PC-9 (cell line): ENCODE measurements around the gene CLSTN1. TPM values are rescaled to one million over a fixed set of nuclear protein-coding genes. Genes with fewer than 3 reads are reported as not detected.

ENCODE experiments used
- BruUV-seq: library from RNA; stranded (reverse); fragments of 400-500 nt; replicated peaks from 2 replicates; lab custom pipeline; 2021; lab: Mats Ljungman, UMichigan
- CTCF ChIA-PET: fragments of 300-600 bp; sonication (Branson Sonifier 250); formaldehyde crosslinking; loops from one replicate; lab custom pipeline; 2022; ENCODE audit warnings: antibody characterized with exemption; lab: Charles Lee
- POLR2A ChIA-PET: fragments of 300-600 bp; sonication (Branson Sonifier 250); formaldehyde crosslinking; loops from one replicate; lab custom pipeline; 2022; ENCODE audit warnings: antibody characterized with exemption; ENCODE audit not compliant: unreplicated experiment; lab: Charles Lee
- DNase-seq, 2 experiments: peaks; one replicate each; pipeline versions ENCODE4 v3.0.0 to v3.0.0-alpha.2; 2015 to 2022; ENCODE audit warnings: mixed read lengths in 1 of 2
- H2AFZ ChIP-seq: fragments of 200-600 bp; sonication (generic); 2 replicates; pipeline ENCODE4 v1.8.1; 2017; ENCODE audit warnings: antibody characterized with exemption
- H3F3A ChIP-seq: fragments of 200-600 bp; sonication (generic); 2 replicates; pipeline ENCODE4 v1.8.1; 2017; ENCODE audit warnings: antibody characterized with exemption, mild to moderate bottlenecking, low read depth; ENCODE audit not compliant: insufficient read depth
- H3K27ac ChIP-seq: fragments of 200-600 bp; sonication (generic); 2 replicates; pipeline ENCODE4 v1.6.1; 2016; ENCODE audit warnings: mixed run types
- H3K27me3 ChIP-seq: fragments of 200-600 bp; sonication (generic); 2 replicates; pipeline ENCODE4 v1.6.1; 2016; ENCODE audit warnings: low read depth, mixed run types; ENCODE audit not compliant: insufficient read depth
- H3K36me3 ChIP-seq: fragments of 200-600 bp; sonication (generic); 2 replicates; pipeline ENCODE4 v1.6.1; 2016; ENCODE audit warnings: low read depth, mixed run types
- H3K4me1 ChIP-seq: fragments of 200-600 bp; sonication (generic); replicated peaks from 2 replicates; pipeline ENCODE4 v1.6.1; 2016; ENCODE audit warnings: mixed run types; ENCODE audit not compliant: insufficient read depth
- H3K4me2 ChIP-seq: fragments of 200-600 bp; sonication (generic); 2 replicates; pipeline ENCODE4 v1.6.1; 2017; ENCODE audit warnings: mixed run types
- H3K4me3 ChIP-seq: fragments of 200-600 bp; sonication (generic); 2 replicates; pipeline ENCODE4 v1.6.1; 2016; ENCODE audit warnings: mixed run types
- H3K79me2 ChIP-seq: fragments of 200-600 bp; sonication (generic); 2 replicates; pipeline ENCODE4 v1.6.1; 2017; ENCODE audit warnings: low read depth, mixed run types
- H3K9me2 ChIP-seq: fragments of 200-600 bp; sonication (generic); 2 replicates; pipeline ENCODE4 v1.8.1; 2017; ENCODE audit warnings: mild to moderate bottlenecking; ENCODE audit not compliant: insufficient read depth
- H3K9me3 ChIP-seq: fragments of 200-600 bp; sonication (generic); 2 replicates; pipeline ENCODE4 v1.8.1; 2016; ENCODE audit warnings: low read depth; ENCODE audit not compliant: insufficient read depth
- H4K20me1 ChIP-seq: fragments of 200-600 bp; sonication (generic); 2 replicates; pipeline ENCODE4 v1.8.1; 2017; ENCODE audit not compliant: insufficient read depth
- EZH2 ChIP-seq: fragments of 200-600 bp; sonication (generic); IDR thresholded peaks from 2 replicates; pipeline ENCODE4 v1.8.0; 2017; ENCODE audit warnings: antibody characterized with exemption, low read depth
- intact Hi-C: fragments of 100-400 bp; cut with micrococcal nuclease; formaldehyde crosslinking; loops from one replicate; pipeline ENCODE4 v1.10.0; 2022; ENCODE audit not compliant: unreplicated experiment
- total RNA-seq: library from RNA; stranded (reverse); gene quantifications from 2 replicates; pipeline ENCODE4 v1.2.3, GENCODE V29; 2021
- TF ChIP-seq, protein P1 (sequence below): fragments of 200-600 bp; sonication (generic); conservative IDR thresholded peaks from 2 replicates; pipeline ENCODE4 v1.6.1; 2017; ENCODE audit warnings: mixed run types, antibody characterized with exemption, mild to moderate bottlenecking, moderate library complexity

Gene CLSTN1
- total RNA-seq, 1 experiment from 2014 or later = 140 TPM

GRCh38 chr1:9705337-9706093, 118.2 kb downstream of the CLSTN1 start:
- Histone ChIP-seq H2AFZ (no peak overlapping the region), H3K79me2 (no peaks in the 10 kb centered on the region), H3K9me3 (no peaks in the 10 kb centered on the region), H3K4me1 (peaks cover 3% of the 10 kb centered on the region; the same call in 1 of the 2 replicates), H3K27ac (no peak overlapping the region), H3K4me2 (no peak overlapping the region), H3F3A (no peaks in the 10 kb centered on the region), H3K4me3 (no peak overlapping the region), H4K20me1 (no peaks in the 10 kb centered on the region), H3K9me2 (no peaks in the 10 kb centered on the region), H3K36me3 (no peaks in the 10 kb centered on the region), H3K27me3 (no peaks in the 10 kb centered on the region)
- ChIA-PET POLR2A (no interaction called here), CTCF (no interaction called here)
- DNase-seq = peak; percentile 46 to 47
- BruUV-seq = no TSS peak
- TF ChIP-seq, protein P1, sequence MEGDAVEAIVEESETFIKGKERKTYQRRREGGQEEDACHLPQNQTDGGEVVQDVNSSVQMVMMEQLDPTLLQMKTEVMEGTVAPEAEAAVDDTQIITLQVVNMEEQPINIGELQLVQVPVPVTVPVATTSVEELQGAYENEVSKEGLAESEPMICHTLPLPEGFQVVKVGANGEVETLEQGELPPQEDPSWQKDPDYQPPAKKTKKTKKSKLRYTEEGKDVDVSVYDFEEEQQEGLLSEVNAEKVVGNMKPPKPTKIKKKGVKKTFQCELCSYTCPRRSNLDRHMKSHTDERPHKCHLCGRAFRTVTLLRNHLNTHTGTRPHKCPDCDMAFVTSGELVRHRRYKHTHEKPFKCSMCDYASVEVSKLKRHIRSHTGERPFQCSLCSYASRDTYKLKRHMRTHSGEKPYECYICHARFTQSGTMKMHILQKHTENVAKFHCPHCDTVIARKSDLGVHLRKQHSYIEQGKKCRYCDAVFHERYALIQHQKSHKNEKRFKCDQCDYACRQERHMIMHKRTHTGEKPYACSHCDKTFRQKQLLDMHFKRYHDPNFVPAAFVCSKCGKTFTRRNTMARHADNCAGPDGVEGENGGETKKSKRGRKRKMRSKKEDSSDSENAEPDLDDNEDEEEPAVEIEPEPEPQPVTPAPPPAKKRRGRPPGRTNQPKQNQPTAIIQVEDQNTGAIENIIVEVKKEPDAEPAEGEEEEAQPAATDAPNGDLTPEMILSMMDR = no peak
- no peak for TF ChIP-seq EZH2
- intact Hi-C loops = no loop called here

- Histone ChIP-seq H3K27me3 (no peaks in the 10 kb centered on the region), H3K79me2 (no peaks in the 10 kb centered on the region), H3K9me2 (no peaks in the 10 kb centered on the region), H3K9me3 (no peaks in the 10 kb centered on the region), H3K36me3 (no peaks in the 10 kb centered on the region), H3F3A (no peaks in the 10 kb centered on the region), H3K27ac (no peak overlapping the region), H3K4me2 (no peak overlapping the region), H4K20me1 (no peaks in the 10 kb centered on the region), H3K4me3 (no peak overlapping the region), H2AFZ (no peak overlapping the region), H3K4me1 (peaks cover 18% of the 10 kb centered on the region; the same call in 1 of the 2 replicates)
- BruUV-seq = no TSS peak
- DNase-seq = no peak
- CTCF ChIA-PET = interaction anchor here (0.6 kb wide), 1 partner anchor 85 kb away, joined by 3 read pairs; no protein-coding TSS in a partner anchor
- TF ChIP-seq, protein P1 = no peak
- no peak for TF ChIP-seq EZH2
- POLR2A ChIA-PET = no interaction called here
- intact Hi-C loops = no loop called here
These were observed 120.1 kb downstream of the CLSTN1 start for GRCh38 chr1:9703681-9704080.

- no peak for TF ChIP-seq EZH2
- TF ChIP-seq, protein P1 = no peak
- POLR2A ChIA-PET = no interaction called here
- no TSS peak for BruUV-seq
- H3K27ac ChIP-seq = no peak overlapping the region
- no peaks in the 10 kb centered on the region for H3K9me2 ChIP-seq
- H3F3A ChIP-seq = no peaks in the 10 kb centered on the region
- no peaks in the 10 kb centered on the region for H4K20me1 ChIP-seq
- H3K36me3 ChIP-seq = no peaks in the 10 kb centered on the region
- no peaks in the 10 kb centered on the region for H3K9me3 ChIP-seq
- no peaks in the 10 kb centered on the region for H3K79me2 ChIP-seq
- no peaks in the 10 kb centered on the region for H3K27me3 ChIP-seq
- no peak overlapping the region for H3K4me2 ChIP-seq
- CTCF ChIA-PET = no interaction called here
- no peak overlapping the region for H2AFZ ChIP-seq
- intact Hi-C loops = no loop called here
- no peak for DNase-seq
- peaks cover 18% of the 10 kb centered on the region; the same call in 1 of the 2 replicates for H3K4me1 ChIP-seq
- no peak overlapping the region for H3K4me3 ChIP-seq
These were observed 120.6 kb downstream of the CLSTN1 start for GRCh38 chr1:9703165-9703509.
